Cardiac septum (tissue), 1 donor: Measurements from ENCODE around the gene HES4. TPM values are rescaled to one million over a fixed set of nuclear protein-coding genes. Genes with fewer than 3 reads are reported as not detected.
"Not testable (repeated sequence)": the region's sequence is repeated elsewhere in the genome, so short reads cannot be mapped to it uniquely, and the experiment has no call there.

Experiments used
- DNase-seq: peaks from one replicate; pipeline ENCODE4 v3.0.0-alpha.2; 2020; ENCODE audit warnings: low spot score
- intact Hi-C: fragments of 100-400 bp; cut with DNase I; formaldehyde crosslinking; loops from one replicate; pipeline ENCODE4 v1.14.0; 2022
- total RNA-seq: library from RNA; stranded (reverse); fragmentation: NEBNext Ultra II Directional; extraction: Animal tissue kit (Norgen Biotek cat#: 25700); gene quantifications from one replicate; pipeline ENCODE4 v1.2.1, GENCODE V29; 2021
- donor health status: DM: no; HTN: no; CAD: no.

Gene HES4
- total RNA-seq, 1 donor from 2014 or later: 56.5 TPM

DNA sequence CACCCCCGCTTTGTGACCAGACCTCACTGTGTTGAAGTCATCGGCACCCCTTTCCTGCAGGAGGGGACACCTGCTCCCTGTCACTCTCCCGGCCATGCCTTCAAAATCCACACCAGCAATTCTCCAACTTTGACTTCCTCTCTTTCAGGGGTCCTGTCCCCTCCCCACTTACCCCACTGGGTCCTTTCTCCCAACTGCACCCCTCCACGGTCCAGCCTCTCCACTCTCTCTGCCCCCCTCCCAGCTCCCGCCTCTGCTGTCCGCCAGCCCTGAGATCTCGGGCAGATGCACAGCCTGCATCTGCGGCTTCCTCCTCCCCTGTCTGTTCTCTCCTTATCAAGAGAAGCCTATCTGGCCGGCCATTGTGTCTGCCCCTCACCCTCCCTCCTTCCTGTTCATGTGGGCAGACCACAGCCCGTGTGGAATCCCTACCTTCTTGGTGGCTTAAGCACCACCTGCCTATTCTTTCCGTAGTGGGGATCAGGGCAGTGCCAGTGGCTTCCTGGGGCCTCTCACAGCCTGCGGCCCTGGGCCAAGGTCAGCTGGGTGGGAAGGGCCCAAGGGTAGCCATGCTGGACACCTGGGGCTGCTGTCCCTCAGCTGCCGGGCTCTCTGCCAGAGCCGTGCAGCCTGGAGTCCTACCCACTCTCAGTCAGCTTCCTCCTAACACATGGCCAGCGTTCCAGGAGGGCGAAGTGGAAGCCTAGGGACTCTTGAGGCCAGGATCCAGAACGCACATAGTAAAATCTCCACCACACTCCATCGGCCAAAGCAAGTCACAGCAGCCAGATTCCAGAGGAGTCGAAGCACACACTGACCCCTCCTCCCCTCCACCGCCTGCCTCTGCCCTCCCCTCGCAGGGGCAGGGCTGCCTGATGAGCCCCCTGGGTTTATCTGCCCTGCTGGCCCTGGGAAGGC is 5.1 kb upstream of the HES4 start:
- intact Hi-C loops: no loop called here
- DNase-seq: no peak

DNA sequence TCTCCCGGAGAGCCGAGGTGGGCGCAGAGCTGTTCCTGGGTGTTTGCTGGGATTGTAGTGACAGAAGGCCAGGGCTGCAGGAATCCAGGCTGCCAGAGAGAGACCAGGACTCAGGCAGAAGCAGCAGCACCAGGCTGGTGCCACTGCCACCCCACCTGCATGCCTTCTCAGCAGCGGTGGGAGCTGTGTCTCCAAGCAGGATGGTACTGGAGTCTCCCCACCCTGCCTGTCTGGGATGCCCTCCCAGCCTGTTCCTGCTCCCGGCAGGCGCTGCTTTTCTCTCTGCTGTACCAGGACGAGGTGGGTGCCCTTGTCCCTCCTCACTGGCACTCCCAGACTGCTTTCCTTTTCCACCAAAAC is 4.5 kb upstream of the HES4 start:
- intact Hi-C loops: no loop called here
- no peak for DNase-seq

DNA sequence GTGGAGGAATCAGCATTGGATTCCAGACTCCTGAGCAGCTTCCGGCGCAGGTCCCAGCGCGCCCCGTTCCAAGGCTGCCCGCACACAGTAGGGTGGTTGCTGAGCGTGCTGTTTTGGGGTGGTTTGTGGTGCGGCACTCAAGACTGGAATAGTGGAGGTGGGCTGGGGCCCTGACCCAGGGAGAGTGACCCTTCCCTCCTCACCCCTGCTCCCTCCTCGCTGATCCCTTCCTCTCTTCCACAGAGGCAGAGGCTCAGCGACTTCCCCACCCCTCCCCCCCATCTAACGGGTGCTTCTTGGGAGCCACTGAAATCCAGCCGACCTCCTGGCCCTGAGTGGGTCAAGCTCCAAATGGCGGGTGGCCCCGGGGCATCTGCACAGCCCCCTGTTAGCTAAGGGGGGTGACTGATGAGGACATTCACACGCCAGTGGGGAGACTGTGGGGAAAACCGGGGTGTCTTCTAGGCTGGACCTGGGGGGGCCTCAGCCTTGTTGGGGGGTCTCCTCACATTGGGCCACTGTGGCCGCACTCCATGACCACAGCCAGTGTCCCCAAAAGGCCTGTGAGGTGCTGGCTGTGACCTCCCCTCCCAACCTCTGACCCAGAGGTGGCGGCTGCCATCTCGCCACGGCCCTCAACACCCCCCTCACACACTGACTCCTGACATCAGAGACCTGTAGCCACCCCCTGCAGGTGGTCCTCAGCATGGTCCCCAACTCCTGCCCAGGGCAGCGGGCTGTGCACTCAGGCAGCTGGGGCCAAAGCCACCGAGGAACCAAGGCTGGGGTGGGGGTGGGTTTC is 3.9 kb upstream of the HES4 start:
- intact Hi-C loops: no loop called here
- no peak for DNase-seq

DNA sequence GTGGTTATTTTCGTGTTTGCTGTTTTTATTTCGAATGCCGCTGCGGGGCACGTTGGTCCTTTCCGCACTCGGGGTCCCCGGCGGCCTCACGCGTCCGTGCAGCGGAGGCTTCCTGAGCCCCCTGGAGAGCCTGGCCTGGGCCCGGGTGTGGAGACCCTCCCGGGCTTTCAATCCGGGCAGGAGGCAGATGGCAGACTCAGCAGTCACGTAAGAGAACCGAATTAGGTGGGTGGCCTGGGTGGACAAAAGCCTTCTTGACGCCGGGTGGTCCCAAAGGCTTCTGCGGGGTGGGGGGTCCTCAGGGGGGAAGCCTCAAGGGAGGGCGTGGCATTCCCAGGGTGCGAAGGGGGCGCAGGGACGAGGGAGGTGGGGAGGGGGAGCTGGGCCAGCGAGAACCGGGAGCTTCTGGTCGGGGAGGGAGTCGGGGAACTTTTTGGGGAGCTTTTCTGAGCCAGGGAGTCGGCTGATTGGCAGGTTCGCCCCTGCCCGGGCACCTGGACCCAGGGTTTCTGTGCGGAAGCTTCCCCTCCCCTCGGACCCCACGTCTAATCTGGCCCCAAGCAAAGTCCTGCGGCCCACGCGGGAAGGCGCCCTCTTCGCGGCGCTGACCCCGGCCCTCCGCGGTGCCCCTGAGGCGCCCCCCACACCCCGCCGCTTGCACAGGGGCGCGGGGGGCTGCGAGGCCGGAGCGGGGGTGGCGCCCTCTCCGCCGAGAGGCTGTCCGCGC is 1.3 kb upstream of the HES4 start:
- intact Hi-C loops: loop anchor here (2.0 kb wide), 1 partner anchor 18 kb away; no protein-coding TSS in a partner anchor
- no peak for DNase-seq

DNA sequence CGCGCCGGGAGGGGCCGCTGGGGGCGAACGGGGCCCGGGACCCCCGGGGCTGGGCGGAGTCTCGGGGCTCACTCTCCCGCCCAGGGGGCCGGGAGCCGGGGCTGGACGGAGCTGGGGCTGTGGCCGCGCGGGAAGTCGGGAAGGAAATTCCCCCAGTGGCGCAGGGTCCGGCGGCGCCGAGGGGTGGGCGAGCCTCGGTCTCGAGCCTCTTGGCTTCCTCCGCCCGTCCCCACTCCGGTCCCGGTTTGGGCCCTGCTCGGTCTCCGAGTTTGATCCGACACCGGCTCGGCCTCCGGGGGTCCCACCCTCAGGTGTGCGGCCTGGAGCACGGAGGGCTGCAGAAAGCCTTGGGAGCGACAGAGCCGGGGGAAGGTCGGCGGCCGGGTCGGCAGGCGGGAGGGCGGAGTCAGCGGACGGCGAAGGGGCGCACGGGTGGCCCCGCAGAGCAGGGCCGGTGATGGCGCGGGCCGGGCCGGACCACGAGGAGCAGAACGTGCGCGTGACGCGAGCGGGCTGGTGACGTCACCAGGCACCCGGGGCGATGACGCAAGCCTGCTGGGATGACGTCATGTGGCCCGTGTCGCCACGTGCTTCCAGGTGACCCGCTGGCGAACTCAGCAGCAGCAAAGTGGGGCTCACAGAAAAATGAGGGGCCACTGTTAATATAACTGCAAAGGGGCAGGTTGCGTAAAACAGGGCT is 610 bp upstream of the HES4 start:
- intact Hi-C loops: loop anchor here (2.0 kb wide), 1 partner anchor 18 kb away; no protein-coding TSS in a partner anchor
- no peak for DNase-seq

DNA sequence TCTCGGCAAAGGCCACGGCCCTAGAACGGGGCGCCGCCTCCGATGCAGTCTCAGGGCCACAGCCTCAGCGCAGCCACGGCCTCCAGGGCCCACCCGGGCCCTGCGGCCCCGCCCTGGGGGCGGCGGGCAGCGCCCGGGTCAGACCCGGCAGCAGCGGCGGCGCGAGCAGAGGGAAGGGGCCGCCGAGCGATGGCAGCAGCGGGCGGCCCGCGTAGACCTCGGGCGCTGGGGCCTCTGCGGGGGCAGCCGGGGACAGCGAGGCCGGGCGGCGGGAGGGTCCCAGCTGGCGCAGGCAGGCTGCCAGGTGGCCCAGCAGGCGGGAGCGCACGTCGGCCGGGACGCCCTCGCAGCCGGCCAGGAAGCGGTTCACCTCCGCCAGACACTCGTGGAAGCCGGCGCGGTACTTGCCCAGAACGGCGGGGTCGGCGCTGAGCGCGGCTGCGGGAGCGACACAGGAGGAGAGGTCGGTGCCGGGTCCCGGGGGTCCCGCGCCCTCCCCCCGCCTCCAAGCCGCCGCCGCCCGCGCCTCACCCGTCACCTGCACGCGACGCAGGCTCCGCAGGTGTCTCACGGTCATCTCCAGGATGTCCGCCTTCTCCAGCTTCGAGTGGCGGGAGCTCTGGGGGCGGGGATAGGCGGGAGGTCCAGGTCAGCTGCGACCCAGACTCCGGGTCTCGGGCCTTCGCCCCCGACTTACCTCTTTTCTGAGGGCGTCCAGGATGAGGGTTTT is 737 bp downstream of the HES4 start:
- DNase-seq: no peak
- intact Hi-C loops: no loop called here

DNA sequence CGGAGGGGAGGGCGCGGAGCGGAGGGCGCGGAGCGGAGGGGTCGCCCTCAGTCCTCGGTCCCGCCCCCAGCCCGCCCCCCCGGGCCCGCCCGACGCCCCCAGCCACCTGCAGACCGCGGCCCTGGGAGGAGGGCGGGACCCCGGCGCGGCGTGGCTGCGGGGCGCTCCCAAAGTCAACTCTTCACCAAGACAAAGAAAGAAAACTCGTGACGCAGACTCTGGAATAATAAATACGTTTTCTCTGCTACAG is 1.2 kb downstream of the HES4 start:
- intact Hi-C loops: no loop called here
- DNase-seq: no peak

DNA sequence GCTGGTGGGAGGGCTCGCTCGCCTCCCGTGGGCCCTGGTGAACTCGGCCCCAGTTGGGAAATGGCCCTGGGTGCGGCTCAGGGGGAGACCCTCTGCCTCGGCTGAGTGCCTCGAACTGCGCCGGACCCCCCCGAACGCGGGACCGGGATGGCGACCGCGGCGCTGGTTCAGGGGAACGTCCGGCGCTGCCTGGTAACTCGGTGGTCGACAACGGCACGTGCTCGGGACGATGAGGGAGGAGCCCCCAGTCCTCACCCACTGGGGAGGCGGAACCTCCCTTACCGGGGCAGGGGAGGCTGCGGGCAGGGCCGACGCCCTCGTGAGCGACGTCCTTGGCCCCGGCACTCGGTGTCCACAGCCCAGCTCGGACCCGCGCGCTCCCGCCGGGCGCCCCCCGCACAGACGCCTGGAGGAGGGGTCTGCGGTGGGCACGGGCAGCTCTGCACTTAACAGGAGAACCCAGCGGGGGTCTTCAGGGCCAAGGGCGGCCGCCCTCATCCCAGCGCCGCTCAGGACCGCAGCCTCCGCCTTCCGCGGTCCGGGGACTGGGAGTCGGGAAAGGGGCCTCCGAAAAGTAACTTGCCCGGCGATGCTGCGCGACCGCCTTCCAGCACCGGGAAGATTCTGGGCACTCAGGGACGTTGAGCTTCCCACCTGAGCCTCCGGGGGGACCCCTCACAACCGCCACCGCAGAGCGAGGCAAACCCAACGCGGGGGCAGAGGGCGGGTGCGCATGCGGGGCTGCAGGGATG is 1.7 kb downstream of the HES4 start:
- no peak for DNase-seq
- intact Hi-C loops: no loop called here

DNA sequence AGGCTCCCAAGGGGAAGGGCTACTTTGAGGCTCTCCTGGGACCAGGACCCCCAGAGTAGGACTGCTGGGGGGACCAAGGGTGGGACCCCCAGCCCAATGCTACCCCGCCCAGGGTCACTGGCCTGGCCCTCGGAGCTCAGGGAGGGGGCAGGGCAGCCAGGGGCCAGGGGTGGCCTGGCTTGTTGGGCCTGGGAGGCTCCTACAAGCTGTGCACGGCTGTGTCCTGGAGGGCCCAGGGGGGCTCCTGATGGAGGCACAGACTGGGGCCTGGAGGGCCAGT is 2.2 kb downstream of the HES4 start:
- intact Hi-C loops: no loop called here
- no peak for DNase-seq

DNA sequence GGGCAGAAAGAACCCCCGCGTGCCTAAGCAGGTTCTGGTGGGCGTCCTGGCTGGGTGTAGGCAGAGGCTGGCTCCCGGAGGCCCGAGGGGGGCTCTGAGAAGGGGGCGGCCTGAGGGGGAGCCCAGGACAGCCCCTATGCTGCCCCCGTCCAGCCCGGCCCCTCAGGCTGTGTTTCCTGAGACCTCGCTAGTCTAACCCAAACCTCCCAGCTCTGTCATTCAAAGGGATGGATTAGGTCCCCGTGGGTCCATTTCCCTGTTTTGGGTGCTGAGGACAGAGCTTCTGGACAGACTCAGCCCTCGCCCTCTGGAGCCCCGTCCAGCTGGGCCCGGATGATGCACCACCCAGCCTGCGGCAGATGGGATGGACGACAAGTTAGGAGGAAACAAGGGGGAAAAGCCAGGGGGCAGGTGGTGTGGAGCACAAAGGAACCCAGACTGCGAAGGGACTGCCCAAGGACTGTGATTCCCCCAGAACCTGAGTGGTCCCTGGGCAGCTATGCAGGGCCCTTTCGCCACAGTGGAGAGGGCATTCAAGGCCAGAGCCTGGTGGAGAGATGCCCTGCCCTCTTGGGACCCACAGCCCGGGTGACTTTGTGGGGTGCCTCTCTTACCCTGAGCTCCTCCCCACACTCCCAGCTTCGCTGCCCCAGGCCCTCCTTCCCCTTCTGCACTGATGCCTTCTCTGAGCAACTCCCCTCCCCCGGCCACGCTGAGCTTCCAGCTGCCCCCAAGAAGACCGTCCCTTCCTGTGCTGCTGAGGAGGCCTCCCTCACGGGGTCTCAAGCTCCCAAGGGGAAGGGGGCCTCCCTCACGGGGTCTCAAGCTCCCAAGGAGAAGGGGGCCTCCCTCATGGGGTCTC is 2.8 kb downstream of the HES4 start:
- intact Hi-C loops: no loop called here
- DNase-seq: no peak

DNA sequence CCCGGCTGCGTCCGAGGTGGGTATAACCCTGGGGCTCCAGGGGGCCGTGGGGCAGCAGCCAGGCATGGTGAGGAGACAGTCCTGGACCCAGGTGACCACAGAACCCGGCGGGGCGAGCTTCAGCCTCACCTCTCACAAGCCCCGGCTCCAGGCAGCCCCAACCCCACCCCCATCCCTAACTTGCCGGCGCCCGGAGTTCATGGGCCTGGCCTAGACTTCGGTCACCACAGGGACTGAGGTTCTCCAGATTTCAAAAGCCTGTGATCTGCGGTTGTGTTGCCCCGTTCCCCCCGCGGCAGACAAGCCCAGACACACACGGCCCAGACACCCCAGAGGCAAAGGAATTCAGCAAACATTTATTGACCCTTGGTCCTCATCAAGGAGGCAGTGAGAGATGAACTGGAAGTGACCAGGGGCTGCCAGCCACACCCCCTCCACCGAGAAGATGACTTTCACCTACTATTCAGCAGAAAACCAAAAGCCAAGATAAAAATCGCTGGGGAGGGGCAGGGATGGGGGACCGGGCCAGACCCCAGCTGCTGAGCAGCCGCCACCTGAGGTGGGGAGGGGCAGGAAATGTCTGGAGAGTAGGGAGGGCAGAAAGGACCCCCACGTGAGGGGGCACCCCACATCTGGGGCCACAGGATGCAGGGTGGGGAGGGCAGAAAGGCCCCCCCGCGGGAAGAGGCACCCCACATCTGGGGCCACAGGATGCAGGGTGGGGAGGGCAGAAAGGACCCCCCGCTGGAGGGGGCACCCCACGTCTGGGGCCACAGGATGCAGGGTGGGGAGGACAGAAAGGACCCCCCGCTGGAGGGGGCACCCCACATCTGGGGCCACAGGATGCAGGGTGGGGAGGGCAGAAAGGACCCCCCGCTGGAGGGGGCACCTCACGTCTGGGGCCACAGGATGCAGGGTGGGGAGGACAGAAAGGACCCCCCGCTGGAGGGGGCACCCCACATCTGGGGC is 3.9 kb downstream of the HES4 start:
- no peak for DNase-seq
- intact Hi-C loops: no loop called here

DNA sequence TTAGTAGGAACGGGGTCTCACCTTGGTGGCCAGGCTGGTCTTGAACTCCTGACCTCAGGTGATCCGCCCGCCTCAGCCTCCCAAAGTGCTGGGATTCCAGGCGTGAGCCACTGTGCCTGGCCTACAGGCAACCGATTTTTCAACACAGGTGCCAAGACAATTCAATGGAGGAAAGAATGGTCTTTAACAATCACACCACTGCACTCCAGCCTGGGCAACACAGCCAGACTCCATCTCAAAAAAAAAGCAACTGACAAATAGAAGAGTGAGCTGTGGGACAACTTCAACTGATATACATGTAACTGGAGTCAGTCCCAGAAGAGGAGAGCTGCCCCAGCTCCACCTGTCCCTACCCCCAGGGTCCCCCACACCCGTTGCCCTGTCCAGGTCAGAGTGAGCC is 5.4 kb downstream of the HES4 start:
- intact Hi-C loops, DNase-seq: not testable (repeated sequence)

DNA sequence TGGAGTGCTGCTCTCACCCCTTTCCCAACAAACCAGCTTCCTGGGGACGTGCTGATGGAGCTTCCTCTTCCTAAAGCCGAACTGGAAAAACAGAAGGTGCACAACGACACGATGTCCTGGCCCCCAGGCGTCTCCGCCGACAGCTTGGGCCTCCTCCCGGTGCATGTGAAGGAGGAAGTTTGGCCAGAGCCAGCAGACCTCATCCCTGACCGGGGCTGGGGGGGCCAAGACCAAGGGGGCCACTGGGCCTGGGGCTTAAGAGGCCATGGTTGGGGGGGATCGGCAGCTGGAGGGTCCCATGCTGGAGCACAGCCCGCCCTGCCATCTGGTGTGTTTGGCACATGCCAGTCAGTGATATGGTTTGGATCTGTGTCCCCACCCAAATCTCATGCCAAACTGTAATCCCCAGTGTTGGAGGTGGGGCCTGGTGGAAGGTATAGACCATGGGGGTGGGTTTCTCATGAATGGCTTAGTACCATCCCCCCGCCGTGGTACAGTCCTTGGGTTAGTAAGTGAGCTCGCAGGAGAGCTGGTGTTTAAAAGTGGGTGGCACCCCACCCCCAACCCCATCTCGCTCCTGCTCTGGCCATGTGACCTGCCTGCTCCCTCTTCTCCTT is 6.4 kb downstream of the HES4 start:
- intact Hi-C loops: no loop called here
- no peak for DNase-seq

DNA sequence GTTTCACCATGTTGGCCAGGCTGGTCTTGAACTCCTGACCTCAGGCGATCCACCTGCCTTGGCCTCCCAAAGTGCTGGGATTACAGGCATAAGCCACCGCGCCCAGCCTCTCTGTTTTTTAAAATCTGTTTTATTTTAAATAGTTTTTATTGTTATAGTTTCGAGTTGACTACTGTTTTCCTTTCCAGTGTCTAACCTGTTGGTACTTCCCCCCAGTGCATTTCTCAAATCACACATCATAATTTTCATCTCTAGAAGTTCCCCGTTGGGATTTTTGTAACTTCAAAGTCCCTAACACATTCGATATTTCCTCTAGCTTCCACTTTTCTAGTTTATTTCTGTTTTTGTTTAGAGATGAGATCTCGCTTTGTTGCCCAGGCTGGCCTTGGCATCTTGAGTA is 7.5 kb downstream of the HES4 start:
- DNase-seq: no peak
- intact Hi-C loops: no loop called here

DNA sequence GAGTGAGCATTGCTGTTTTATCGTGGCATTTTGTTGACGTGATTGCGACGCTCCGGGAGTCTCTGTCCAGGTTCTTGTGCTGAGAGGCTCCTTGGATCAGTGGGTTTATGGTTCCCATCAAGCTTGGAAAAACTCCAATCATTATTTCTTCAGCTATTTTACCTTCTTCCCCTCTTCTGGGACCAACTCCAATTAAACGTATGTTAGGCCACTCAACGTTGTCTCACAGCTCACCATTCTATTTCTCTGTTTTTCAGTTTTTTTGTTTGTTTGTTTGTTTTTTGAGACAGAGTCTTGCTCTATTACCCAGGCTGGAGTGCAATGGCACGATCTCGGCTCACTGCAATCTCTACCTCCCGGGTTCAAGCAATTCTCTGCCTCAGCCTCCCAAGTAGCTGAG is 8.0 kb downstream of the HES4 start:
- intact Hi-C loops: no loop called here
- no peak for DNase-seq

DNA sequence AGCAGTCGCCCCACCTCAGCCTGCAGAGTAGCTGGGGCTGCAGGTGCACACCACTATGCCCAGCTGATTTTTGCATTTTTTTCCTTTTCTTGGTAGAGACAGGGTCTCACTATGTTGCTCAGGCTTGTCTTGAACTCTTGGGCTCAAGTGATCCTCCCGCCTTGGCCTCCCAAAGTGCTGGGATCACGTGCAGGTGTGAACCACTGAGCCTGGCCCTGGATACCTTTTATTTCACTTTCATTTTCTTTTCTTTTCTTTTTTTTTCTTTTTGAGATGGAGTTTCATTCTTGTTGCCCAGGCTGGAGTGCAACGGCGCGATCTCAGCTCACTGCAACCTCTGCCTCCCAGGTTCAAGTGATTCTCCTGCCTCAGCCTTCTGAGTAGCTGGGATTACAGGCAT is 8.6 kb downstream of the HES4 start:
- intact Hi-C loops, DNase-seq: not testable (repeated sequence)
